Stomach (tissue), 9 donors: Measurements from ENCODE around the gene BCL2L2. TPM values are rescaled to one million over a fixed set of nuclear protein-coding genes. Genes with fewer than 3 reads are reported as not detected.

ENCODE experiments used
- DNase-seq, 2 donors: peaks; one replicate each; pipeline versions ENCODE4 v3.0.0 to v3.0.0-alpha.2; 2013 to 2019
- H3K27ac ChIP-seq, 5 donors: fragments of 200-600 bp in 4 of 5; sonication (generic) in 4 of 5; one replicate each; pipeline ENCODE4 v1.5.1; 2013 to 2019; ENCODE audit warnings: mild to moderate bottlenecking in 1 of 5, moderate library complexity in 1 of 5
- H3K27me3 ChIP-seq, 3 donors: fragments of 200-600 bp; sonication (generic); one replicate each; pipeline ENCODE4 v1.5.1; 2017 to 2019; ENCODE audit warnings: mixed run types in 1 of 3
- H3K36me3 ChIP-seq, 4 donors: fragments of 200-600 bp; sonication (generic); 1 replicate in 3 of 4; 2 replicates in 1 of 4; pipeline ENCODE4 v1.5.1; 2016 to 2019
- H3K4me1 ChIP-seq, 4 donors: fragments of 200-600 bp; sonication (generic); one replicate each; pipeline ENCODE4 v1.5.1; 2016 to 2019
- H3K4me3 ChIP-seq, 4 donors: fragments of 200-600 bp; sonication (generic) in 3 of 4; one replicate each; pipeline ENCODE4 v1.5.1; 2016 to 2019; ENCODE audit warnings: mild to moderate bottlenecking in 1 of 4
- H3K9me3 ChIP-seq, 4 donors: fragments of 200-600 bp; sonication (generic); one replicate each; pipeline ENCODE4 v1.5.1; 2016 to 2019
- EP300 ChIP-seq: sonication (generic); formaldehyde crosslinking; IDR thresholded peaks from one replicate; pipeline ENCODE4 v1.6.1; 2017; ENCODE audit warnings: antibody characterized with exemption
- POLR2A ChIP-seq, 4 donors: fragments of 450-650 bp; IDR thresholded peaks; one replicate each; pipeline ENCODE4 v1.6.1; 2016; ENCODE audit warnings: antibody characterized with exemption in 4 of 4, control low read depth in 2 of 4, mild to moderate bottlenecking in 1 of 4, moderate library complexity in 1 of 4
- POLR2AphosphoS5 ChIP-seq, 3 donors: sonication (generic); formaldehyde crosslinking; IDR thresholded peaks; one replicate each; pipeline ENCODE4 v1.6.1; 2016; ENCODE audit warnings: antibody characterized with exemption in 3 of 3
- WGBS, 5 donors: extraction: QIAGEN DNeasy Blood & Tissue Kit in 3 of 5; methylation state at CpG; one replicate each; pipeline versions ENCODE4 v1.1.5 to v1.1.7; 2013 to 2018; 5-methylcytosine and 5-hydroxymethylcytosine counted together
- intact Hi-C: fragments of 100-400 bp; cut with DNase I; formaldehyde crosslinking; loops from one replicate; pipeline ENCODE4 v1.15.1; 2023; ENCODE audit warnings: low total_unique reads
- polyA plus RNA-seq, 3 donors: library from polyadenylated mRNA; stranded (reverse); fragments of 200-250 nt; gene quantifications; one replicate each; pipeline ENCODE4 v1.2.3, GENCODE V29; 2013
- total RNA-seq, 5 donors: library from RNA; depleted of rRNA; stranded (reverse); fragments of >200 nt; gene quantifications; one replicate each; pipeline versions ENCODE4 v1.1.0 to v1.2.3, GENCODE V29; 2014 to 2016
- TF ChIP-seq, protein P1 (sequence below), 7 experiments: fragments of 450-650 bp in 4 of 7; fragments of 200-600 bp in 3 of 7; sonication (generic) in 3 of 7; IDR thresholded peaks; one replicate each; pipeline ENCODE4 v1.5.1; 2016 to 2019; ENCODE audit warnings: antibody characterized with exemption in 7 of 7, control low read depth in 2 of 7, mild to moderate bottlenecking in 1 of 7
- donor health status: healthy with polysubstance abuse.
- donor health status: Bipolar disorder and iron deficiency.
- donor health status: healthy.

The BCL2L2 gene
- total and polyA plus RNA-seq, 8 donors: 14.0 to 84.1 (median 42.2) TPM

DNA sequence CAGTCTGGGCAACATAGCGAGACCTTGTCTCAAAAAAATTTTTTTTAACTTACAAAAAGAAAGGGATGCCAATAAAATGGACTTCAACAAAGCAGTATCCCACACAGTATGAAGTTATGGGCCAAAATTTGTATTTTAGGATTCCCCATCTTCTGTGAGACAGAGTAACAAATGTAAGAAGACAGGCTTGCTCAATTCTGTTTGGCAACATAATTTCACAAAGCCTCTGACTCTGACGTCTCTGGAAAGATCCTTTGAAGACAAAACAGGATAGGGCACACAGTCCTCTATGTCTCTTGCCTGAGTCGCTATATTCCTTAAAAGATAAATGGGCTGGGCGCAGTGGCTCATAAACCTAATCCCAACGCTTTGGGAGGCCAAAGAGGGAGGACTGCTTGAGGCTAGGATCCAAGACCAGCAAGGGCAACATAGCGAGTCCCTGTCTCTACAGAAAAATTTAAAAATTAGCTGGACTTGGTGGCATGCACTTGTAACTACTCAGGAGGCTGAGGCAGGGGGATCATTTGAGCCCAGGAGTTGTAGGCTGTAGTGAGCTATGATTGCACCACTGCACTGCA is 19.6 kb upstream of the BCL2L2 start:
- no peaks in the 10 kb centered on the region for H3K27me3 ChIP-seq
- intact Hi-C loops: no loop called here
- 58 to 68% (median 60%) methylated on average over 6 of the region's 6 CpGs for WGBS, 5 donors
- DNase-seq: no peak
- peaks cover 0 to 6% (median 0%) of the 10 kb centered on the region in 4 donors for H3K36me3 ChIP-seq
- H3K27ac ChIP-seq: peak overlapping the region; percentile 87 to 97 (median 96)
- TF ChIP-seq POLR2AphosphoS5 (IDR thresholded peaks at IDR 0.05) (no peak), EP300 (no peak)
- peaks cover 11 to 35% (median 29%) of the 10 kb centered on the region in 4 donors for H3K4me1 ChIP-seq
- no peaks in the 10 kb centered on the region for H3K9me3 ChIP-seq
- H3K4me3 ChIP-seq: peak overlapping the region; percentile 64 to 92 (median 74)

DNA sequence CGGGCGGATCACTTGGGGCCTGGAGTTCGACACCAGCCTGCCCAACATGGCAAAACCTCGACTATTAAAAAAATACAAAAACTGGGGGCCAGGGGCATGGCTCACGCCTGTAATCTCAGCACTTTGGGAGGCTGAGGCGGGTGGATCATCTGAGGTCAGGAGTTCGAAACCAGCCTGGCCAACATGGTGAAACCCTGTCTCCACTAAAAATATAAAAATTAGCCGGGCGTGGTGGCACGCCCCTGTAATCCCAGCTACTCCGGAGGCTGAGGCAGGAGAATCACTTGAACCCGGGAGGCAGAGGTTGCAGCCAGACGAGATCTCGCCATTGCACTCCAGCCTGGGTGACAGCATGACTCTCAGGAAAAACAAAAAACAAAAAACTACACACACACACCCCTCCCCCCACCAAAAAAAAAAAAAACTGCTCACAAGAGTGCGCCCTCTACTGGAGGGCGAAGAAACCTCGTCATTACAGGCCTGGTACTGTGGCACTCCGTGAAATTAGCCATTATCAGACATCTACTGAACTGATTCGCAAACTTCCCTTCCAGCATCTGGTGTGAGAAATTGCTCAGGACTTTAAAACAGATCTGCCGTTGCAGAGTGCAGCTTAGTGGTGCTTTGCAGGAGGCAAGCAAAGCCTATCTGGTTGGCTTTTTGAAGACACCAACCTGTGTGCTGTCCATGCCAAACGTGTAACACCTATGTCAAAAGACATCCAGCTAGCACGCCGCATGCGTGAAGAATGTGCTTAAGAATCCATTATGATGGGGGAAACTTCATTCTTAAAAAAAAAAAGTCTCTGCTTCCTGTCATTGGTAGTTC is 11.7 kb upstream of the BCL2L2 start:
- no peak overlapping the region for H3K4me3 ChIP-seq
- peaks cover 0 to 23% (median 8%) of the 10 kb centered on the region in 4 donors for H3K36me3 ChIP-seq
- H3K4me1 ChIP-seq: peaks cover 18 to 33% (median 25%) of the 10 kb centered on the region in 4 donors
- 24 to 34% (median 28%) methylated on average over 24 of the region's 24 CpGs for WGBS, 5 donors
- H3K9me3 ChIP-seq: no peaks in the 10 kb centered on the region
- H3K27ac ChIP-seq: peak overlapping the region in 2 of 5 donors; percentile 33 to 49
- H3K27me3 ChIP-seq: no peaks in the 10 kb centered on the region
- intact Hi-C loops: no loop called here
- TF ChIP-seq EP300 (no peak), POLR2AphosphoS5 (IDR thresholded peaks at IDR 0.05) (no peak)
- TF ChIP-seq, protein P1, sequence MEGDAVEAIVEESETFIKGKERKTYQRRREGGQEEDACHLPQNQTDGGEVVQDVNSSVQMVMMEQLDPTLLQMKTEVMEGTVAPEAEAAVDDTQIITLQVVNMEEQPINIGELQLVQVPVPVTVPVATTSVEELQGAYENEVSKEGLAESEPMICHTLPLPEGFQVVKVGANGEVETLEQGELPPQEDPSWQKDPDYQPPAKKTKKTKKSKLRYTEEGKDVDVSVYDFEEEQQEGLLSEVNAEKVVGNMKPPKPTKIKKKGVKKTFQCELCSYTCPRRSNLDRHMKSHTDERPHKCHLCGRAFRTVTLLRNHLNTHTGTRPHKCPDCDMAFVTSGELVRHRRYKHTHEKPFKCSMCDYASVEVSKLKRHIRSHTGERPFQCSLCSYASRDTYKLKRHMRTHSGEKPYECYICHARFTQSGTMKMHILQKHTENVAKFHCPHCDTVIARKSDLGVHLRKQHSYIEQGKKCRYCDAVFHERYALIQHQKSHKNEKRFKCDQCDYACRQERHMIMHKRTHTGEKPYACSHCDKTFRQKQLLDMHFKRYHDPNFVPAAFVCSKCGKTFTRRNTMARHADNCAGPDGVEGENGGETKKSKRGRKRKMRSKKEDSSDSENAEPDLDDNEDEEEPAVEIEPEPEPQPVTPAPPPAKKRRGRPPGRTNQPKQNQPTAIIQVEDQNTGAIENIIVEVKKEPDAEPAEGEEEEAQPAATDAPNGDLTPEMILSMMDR (IDR thresholded peaks at IDR 0.05): peak in 5 of 7 experiments; percentile 65 to 91 (median 84)
- peak; percentile 50 to 82 for DNase-seq

GRCh38 chr14:23296012-23296777 is 10.4 kb upstream of the BCL2L2 start:
- Histone ChIP-seq H3K27me3 (no peaks in the 10 kb centered on the region), H3K4me1 (peaks cover 24 to 42% (median 35%) of the 10 kb centered on the region in 4 donors), H3K27ac (peak overlapping the region in 1 of 5 donors; percentile 33), H3K9me3 (no peaks in the 10 kb centered on the region), H3K4me3 (no peak overlapping the region), H3K36me3 (peaks cover 0 to 23% (median 8%) of the 10 kb centered on the region in 4 donors)
- TF ChIP-seq POLR2A (IDR thresholded peaks at IDR 0.05) (no peak), EP300 (no peak), POLR2AphosphoS5 (IDR thresholded peaks at IDR 0.05) (no peak)
- TF ChIP-seq, protein P1 (IDR thresholded peaks at IDR 0.05): no peak
- WGBS, 5 donors: 88 to 95% (median 90%) methylated on average over 7 of the region's 7 CpGs
- intact Hi-C loops: no loop called here
- no peak for DNase-seq

DNA sequence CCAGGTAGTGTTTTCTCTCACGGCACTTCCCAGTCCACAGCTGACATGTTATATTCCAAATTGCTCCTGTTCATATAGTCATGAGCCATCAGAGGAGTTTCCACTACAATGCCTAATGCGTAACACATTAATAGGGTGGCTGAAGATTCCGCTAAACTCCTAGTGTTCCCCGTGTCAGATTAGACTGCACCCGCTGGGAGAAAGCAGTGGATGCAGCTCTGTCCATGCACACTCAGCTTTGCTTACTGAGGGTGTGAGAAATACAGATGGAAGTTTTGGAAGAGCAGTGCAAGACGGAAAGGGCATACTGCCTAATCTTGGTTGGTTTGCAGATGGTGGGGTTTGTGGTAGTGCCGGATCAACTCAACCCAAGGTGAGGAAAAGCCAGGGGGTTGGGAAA is 9.5 kb upstream of the BCL2L2 start:
- peaks cover 24 to 42% (median 36%) of the 10 kb centered on the region in 4 donors for H3K4me1 ChIP-seq
- no peaks in the 10 kb centered on the region for H3K27me3 ChIP-seq
- no peak for TF ChIP-seq EP300
- TF ChIP-seq, protein P1 (IDR thresholded peaks at IDR 0.05): no peak
- TF ChIP-seq POLR2A (IDR thresholded peaks at IDR 0.05): no peak
- TF ChIP-seq POLR2AphosphoS5 (IDR thresholded peaks at IDR 0.05): no peak
- intact Hi-C loops: no loop called here
- no peak for DNase-seq
- H3K4me3 ChIP-seq: no peak overlapping the region
- no peaks in the 10 kb centered on the region for H3K9me3 ChIP-seq
- peaks cover 0 to 23% (median 8%) of the 10 kb centered on the region in 4 donors for H3K36me3 ChIP-seq
- WGBS, 5 donors: 83 to 89% (median 85%) methylated on average over 7 of the region's 7 CpGs
- H3K27ac ChIP-seq: peak overlapping the region in 2 of 5 donors; percentile 98
